ENCODE results near the gene CACNA2D4.

DNA sequence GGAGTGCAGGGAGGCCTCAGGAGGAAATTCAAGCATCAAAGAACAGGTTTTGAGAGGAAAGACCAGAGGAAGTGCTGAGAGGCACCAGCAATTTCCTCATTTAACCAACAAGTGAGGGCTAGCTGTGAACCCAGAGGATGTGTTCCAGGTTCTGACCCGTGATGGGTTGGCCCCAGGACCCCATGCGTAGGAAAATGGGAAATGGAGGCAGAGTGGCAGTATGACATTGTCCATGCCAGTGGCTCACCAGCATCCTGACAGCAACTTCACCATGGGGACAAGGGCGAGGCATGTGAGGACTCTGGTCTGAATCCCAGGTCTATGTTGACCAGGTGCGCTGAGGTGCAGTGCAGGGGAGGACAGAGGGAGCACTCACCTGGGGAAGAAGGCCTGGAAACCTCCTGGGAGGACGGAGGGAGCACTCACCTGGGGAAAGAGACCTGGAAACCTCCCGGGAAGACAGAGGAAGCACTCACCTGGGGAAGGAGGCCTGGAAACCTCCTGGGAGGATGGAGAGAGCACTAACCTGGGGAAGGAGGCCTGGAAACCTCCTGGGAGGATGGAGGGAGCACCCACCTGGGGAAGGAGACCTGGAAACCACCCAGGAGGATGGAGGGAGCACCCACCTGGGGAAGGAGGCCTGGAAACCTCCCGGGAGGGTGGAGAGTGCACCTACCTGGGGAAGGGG is 6.7 kb upstream of the CACNA2D4 start:
- TF ChIP-seq, protein P1, sequence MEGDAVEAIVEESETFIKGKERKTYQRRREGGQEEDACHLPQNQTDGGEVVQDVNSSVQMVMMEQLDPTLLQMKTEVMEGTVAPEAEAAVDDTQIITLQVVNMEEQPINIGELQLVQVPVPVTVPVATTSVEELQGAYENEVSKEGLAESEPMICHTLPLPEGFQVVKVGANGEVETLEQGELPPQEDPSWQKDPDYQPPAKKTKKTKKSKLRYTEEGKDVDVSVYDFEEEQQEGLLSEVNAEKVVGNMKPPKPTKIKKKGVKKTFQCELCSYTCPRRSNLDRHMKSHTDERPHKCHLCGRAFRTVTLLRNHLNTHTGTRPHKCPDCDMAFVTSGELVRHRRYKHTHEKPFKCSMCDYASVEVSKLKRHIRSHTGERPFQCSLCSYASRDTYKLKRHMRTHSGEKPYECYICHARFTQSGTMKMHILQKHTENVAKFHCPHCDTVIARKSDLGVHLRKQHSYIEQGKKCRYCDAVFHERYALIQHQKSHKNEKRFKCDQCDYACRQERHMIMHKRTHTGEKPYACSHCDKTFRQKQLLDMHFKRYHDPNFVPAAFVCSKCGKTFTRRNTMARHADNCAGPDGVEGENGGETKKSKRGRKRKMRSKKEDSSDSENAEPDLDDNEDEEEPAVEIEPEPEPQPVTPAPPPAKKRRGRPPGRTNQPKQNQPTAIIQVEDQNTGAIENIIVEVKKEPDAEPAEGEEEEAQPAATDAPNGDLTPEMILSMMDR (IDR thresholded peaks at IDR 0.05), result peak in 1 of 6 experiments; percentile 3
- no peak for TF ChIP-seq POLR2A (IDR thresholded peaks at IDR 0.05)

All from thyroid gland (tissue), 4 donors.